ENCODE data around the gene ADRM1. TPM values are rescaled to one million over a fixed set of nuclear protein-coding genes. Genes with fewer than 3 reads are reported as not detected.

ADRM1 gene
- total RNA-seq, 6 donors from 2014 or later = 57.6 to 158 (median 91.6) TPM

GRCh38 chr20:62321975-62322374, 19.2 kb downstream of the ADRM1 start:
- Histone ChIP-seq H3K9me3 (no peaks in the 10 kb centered on the region), H3K4me3 (no peak overlapping the region), H3K36me3 (peaks cover 23 to 87% (median 80%) of the 10 kb centered on the region in 4 donors), H3K27me3 (no peaks in the 10 kb centered on the region), H3K4me1 (no peaks in the 10 kb centered on the region), H3K27ac (peak overlapping the region in 1 of 4 donors; percentile 23)
- no peak for ATAC-seq (ENCODE audit: low FRiP score in 2 of 2)
- TF ChIP-seq CTCF (IDR thresholded peaks at IDR 0.05) (no peak), EP300 (IDR thresholded peaks at IDR 0.05) (no peak), POLR2AphosphoS5 (IDR thresholded peaks at IDR 0.05) (no peak), POLR2A (IDR thresholded peaks at IDR 0.05) (no peak)
- peak in 1 of 2 donors; percentile 79 for DNase-seq
- 95 to 96% methylated on average over 4 to 16 of the region's 16 CpGs for WGBS, 2 donors

GRCh38 chr20:62322492-62323041, 19.8 kb downstream of the ADRM1 start:
- ATAC-seq (ENCODE audit: low FRiP score in 2 of 2) = no peak

GRCh38 chr20:62323146-62323979, 20.6 kb downstream of the ADRM1 start:
- no peaks in the 10 kb centered on the region for H3K4me1 ChIP-seq
- no peak overlapping the region for H3K27ac ChIP-seq
- H3K4me3 ChIP-seq = no peak overlapping the region
- no peak for ATAC-seq (ENCODE audit: low FRiP score in 2 of 2)
- peak in 1 of 2 donors; percentile 78 for DNase-seq
- 83 to 94% methylated on average over 20 to 40 of the region's 52 CpGs for WGBS, 2 donors
- TF ChIP-seq POLR2AphosphoS5 (IDR thresholded peaks at IDR 0.05) (no peak), POLR2A (IDR thresholded peaks at IDR 0.05) (no peak), EP300 (IDR thresholded peaks at IDR 0.05) (no peak), CTCF (IDR thresholded peaks at IDR 0.05) (no peak)
- no peaks in the 10 kb centered on the region for H3K9me3 ChIP-seq
- H3K27me3 ChIP-seq = no peaks in the 10 kb centered on the region
- peaks cover 29 to 91% (median 86%) of the 10 kb centered on the region in 4 donors for H3K36me3 ChIP-seq

More at GRCh38 chr20:62322492-62323041, 19.8 kb downstream of the ADRM1 start:
- H3K27me3 ChIP-seq = no peaks in the 10 kb centered on the region
- peak in 1 of 2 donors; percentile 69 for DNase-seq
- no peak overlapping the region for H3K4me3 ChIP-seq
- H3K36me3 ChIP-seq = peaks cover 23 to 87% (median 80%) of the 10 kb centered on the region in 4 donors
- 97 to 98% methylated on average over 5 to 7 of the region's 16 CpGs for WGBS, 2 donors
- H3K27ac ChIP-seq = no peak overlapping the region
- TF ChIP-seq EP300 (IDR thresholded peaks at IDR 0.05) (no peak), POLR2AphosphoS5 (IDR thresholded peaks at IDR 0.05) (no peak), CTCF (IDR thresholded peaks at IDR 0.05) (no peak), POLR2A (IDR thresholded peaks at IDR 0.05) (no peak)
- no peaks in the 10 kb centered on the region for H3K4me1 ChIP-seq
- no peaks in the 10 kb centered on the region for H3K9me3 ChIP-seq

- peaks cover 27 to 91% (median 85%) of the 10 kb centered on the region in 4 donors for H3K36me3 ChIP-seq
- H3K4me3 ChIP-seq = no peak overlapping the region
- DNase-seq (peak in 1 of 2 donors; percentile 70), ATAC-seq (ENCODE audit: low FRiP score in 2 of 2) (no peak)
- no peaks in the 10 kb centered on the region for H3K27me3 ChIP-seq
- H3K4me1 ChIP-seq = no peaks in the 10 kb centered on the region
- no peaks in the 10 kb centered on the region for H3K9me3 ChIP-seq
- H3K27ac ChIP-seq = no peak overlapping the region
- no peak for TF ChIP-seq POLR2A (IDR thresholded peaks at IDR 0.05)
- no peak for TF ChIP-seq POLR2AphosphoS5 (IDR thresholded peaks at IDR 0.05)
- no peak for TF ChIP-seq EP300 (IDR thresholded peaks at IDR 0.05)
- TF ChIP-seq CTCF (IDR thresholded peaks at IDR 0.05) = no peak
- 87% methylated on average over 23 of the region's 25 CpGs; no CpG with 5 or more reads in 1 of the 2 donors for WGBS, 2 donors
These were observed 21.4 kb downstream of the ADRM1 start for GRCh38 chr20:62323980-62324906.
